ENCODE results near the gene AP2B1. TPM values are rescaled to one million over a fixed set of nuclear protein-coding genes. Genes with fewer than 3 reads are reported as not detected.

The AP2B1 gene
- total and polyA plus RNA-seq, 7 donors, result 43.2 to 86.4 (median 53.1) TPM

DNA sequence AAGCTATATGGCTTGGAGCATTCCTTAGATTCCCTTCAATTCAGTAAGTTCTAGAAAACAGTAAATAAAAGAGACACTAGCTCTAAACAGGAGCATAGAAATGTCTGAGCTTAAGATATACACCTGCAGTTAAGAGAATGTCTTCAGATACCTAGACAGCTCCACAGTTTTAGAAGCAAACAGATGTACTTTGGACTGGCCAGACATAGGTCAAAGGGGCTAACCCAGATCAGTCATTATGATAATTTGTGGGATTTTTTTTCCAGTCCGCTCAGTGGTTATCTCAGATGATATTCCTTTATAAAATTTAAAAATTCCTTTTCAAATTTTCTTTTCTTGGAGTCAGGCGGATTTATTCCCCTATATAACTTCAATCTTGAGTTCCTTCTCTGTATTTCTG, 78.5 kb downstream of the AP2B1 start:
- Histone ChIP-seq H3K4me3 (no peak overlapping the region), H3K27ac (no peak overlapping the region), H3K9me3 (no peaks in the 10 kb centered on the region), H3K27me3 (no peaks in the 10 kb centered on the region), H3K4me1 (no peaks in the 10 kb centered on the region), H3K36me3 (peaks cover 0 to 37% (median 7%) of the 10 kb centered on the region in 4 donors)
- DNase-seq, result no peak
- TF ChIP-seq EP300 (IDR thresholded peaks at IDR 0.05), result no peak
- TF ChIP-seq, protein P1, sequence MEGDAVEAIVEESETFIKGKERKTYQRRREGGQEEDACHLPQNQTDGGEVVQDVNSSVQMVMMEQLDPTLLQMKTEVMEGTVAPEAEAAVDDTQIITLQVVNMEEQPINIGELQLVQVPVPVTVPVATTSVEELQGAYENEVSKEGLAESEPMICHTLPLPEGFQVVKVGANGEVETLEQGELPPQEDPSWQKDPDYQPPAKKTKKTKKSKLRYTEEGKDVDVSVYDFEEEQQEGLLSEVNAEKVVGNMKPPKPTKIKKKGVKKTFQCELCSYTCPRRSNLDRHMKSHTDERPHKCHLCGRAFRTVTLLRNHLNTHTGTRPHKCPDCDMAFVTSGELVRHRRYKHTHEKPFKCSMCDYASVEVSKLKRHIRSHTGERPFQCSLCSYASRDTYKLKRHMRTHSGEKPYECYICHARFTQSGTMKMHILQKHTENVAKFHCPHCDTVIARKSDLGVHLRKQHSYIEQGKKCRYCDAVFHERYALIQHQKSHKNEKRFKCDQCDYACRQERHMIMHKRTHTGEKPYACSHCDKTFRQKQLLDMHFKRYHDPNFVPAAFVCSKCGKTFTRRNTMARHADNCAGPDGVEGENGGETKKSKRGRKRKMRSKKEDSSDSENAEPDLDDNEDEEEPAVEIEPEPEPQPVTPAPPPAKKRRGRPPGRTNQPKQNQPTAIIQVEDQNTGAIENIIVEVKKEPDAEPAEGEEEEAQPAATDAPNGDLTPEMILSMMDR (IDR thresholded peaks at IDR 0.05), result no peak
- TF ChIP-seq POLR2A (IDR thresholded peaks at IDR 0.05), result no peak
- TF ChIP-seq POLR2AphosphoS5 (IDR thresholded peaks at IDR 0.05), result no peak
- intact Hi-C loops (cut with DNase I), result loop anchor here (10.0 kb wide), 1 partner anchor 79 kb away; no protein-coding TSS in a partner anchor
- WGBS, 2 donors, result 97 to 99% methylated on average over 2 of the region's 2 CpGs

DNA sequence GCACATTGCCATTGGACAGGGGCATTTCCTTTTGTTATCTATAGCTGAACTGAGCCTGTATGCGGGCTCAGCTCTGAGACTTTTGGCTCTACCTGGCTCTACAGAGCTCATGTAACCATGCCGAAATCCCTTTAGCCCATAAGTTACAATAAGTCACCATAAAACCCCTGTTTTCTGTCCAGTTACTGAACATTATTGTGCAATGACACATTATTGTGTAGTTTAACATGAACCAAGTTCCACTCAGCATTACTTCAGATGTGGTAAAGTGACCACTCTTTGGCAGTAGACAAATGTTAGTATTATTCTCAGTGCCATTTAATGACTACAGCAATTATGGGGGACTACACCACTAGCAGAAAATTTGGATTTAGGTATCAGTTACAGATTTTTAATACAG, 78.9 kb downstream of the AP2B1 start:
- Histone ChIP-seq H3K27me3 (no peaks in the 10 kb centered on the region), H3K9me3 (no peaks in the 10 kb centered on the region), H3K36me3 (peaks cover 0 to 37% (median 11%) of the 10 kb centered on the region in 4 donors), H3K4me1 (no peaks in the 10 kb centered on the region), H3K27ac (no peak overlapping the region), H3K4me3 (no peak overlapping the region)
- intact Hi-C loops (cut with DNase I), result loop anchor here (10.0 kb wide), 1 partner anchor 79 kb away; no protein-coding TSS in a partner anchor
- TF ChIP-seq EP300 (IDR thresholded peaks at IDR 0.05) (no peak), POLR2A (IDR thresholded peaks at IDR 0.05) (no peak), POLR2AphosphoS5 (IDR thresholded peaks at IDR 0.05) (no peak)
- TF ChIP-seq, protein P1 (IDR thresholded peaks at IDR 0.05), result no peak
- no peak for DNase-seq
- WGBS, 2 donors, result 48 to 49% methylated on average over 2 of the region's 2 CpGs

DNA sequence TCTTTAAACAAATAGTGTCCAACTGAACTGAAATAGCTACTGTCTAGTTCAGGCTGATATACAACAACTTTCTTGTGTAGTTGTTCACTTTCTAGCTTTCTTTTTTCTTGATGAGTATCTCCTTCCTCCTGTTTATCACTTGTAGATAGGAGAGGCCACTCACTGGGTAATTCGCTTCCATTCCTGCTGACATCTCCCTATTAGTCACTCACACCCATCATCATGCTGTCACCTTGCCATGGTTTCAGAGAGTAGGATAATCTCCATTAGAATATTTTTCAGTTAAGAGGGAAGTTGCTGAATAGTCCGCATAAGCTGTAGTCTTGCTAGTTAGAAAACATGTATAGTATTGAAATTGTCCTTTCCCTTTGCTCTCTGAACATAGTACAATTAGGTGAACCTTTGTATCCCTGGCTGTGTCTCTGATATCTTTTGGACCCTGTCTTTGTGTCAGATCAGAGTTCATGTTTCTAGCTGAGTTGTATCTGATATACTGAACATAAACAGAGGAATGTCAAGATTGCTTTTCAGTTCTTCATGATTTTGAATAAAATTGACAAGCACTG, 79.9 kb downstream of the AP2B1 start:
- intact Hi-C loops (cut with DNase I), result loop anchor here (10.0 kb wide), 1 partner anchor 78 kb away; no protein-coding TSS in a partner anchor
- Histone ChIP-seq H3K27me3 (no peaks in the 10 kb centered on the region), H3K36me3 (peaks cover 0 to 46% (median 17%) of the 10 kb centered on the region in 4 donors), H3K9me3 (no peaks in the 10 kb centered on the region), H3K4me3 (no peak overlapping the region), H3K4me1 (no peaks in the 10 kb centered on the region), H3K27ac (no peak overlapping the region)
- DNase-seq, result no peak
- 95 to 97% methylated on average over 2 of the region's 2 CpGs for WGBS, 2 donors
- TF ChIP-seq, protein P1 (IDR thresholded peaks at IDR 0.05), result no peak
- TF ChIP-seq POLR2A (IDR thresholded peaks at IDR 0.05) (no peak), POLR2AphosphoS5 (IDR thresholded peaks at IDR 0.05) (no peak), EP300 (IDR thresholded peaks at IDR 0.05) (no peak)

DNA sequence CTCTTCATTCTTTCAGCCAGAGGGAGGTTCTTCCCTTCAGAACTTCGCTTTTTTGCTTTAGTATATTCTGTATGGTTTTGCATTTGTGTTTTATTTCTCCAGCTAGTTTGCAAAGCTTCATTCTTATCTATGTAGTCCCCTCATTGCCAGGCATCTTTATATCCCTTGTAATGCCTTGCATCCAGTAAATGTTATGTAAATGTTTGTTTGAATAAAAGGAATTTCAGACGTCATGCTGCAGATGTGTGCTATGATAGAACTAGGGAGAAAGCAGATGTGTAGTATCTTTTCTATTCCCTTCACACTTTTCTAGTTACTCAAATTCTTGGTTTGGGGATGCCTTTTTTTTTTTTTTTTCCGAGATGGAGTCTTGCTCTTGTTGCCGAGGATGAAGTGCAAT, 81.7 kb downstream of the AP2B1 start:
- no peak overlapping the region for H3K4me3 ChIP-seq
- DNase-seq, result no peak
- no peaks in the 10 kb centered on the region for H3K9me3 ChIP-seq
- intact Hi-C loops (cut with DNase I), result loop anchor here (10.0 kb wide), 1 partner anchor 76 kb away; no protein-coding TSS in a partner anchor
- H3K4me1 ChIP-seq, result no peaks in the 10 kb centered on the region
- H3K36me3 ChIP-seq, result peaks cover 0 to 49% (median 19%) of the 10 kb centered on the region in 4 donors
- WGBS, 2 donors, result 84 to 86% methylated on average over 4 of the region's 4 CpGs
- H3K27me3 ChIP-seq, result no peaks in the 10 kb centered on the region
- no peak overlapping the region for H3K27ac ChIP-seq
- no peak for TF ChIP-seq EP300 (IDR thresholded peaks at IDR 0.05)
- no peak for TF ChIP-seq POLR2A (IDR thresholded peaks at IDR 0.05)
- TF ChIP-seq, protein P1 (IDR thresholded peaks at IDR 0.05), result no peak
- no peak for TF ChIP-seq POLR2AphosphoS5 (IDR thresholded peaks at IDR 0.05)

Measured in sigmoid colon (tissue), 7 donors.